ENCODE data around the gene IL17RE. TPM values are rescaled to one million over a fixed set of nuclear protein-coding genes. Genes with fewer than 3 reads are reported as not detected.
A peak's percentile ranks its signal among the peaks of the same experiment; 100 is the strongest.

IL17RE gene
- total RNA-seq, 4 donors from 2014 or later, result 71.1 to 117 (median 81.1) TPM

DNA sequence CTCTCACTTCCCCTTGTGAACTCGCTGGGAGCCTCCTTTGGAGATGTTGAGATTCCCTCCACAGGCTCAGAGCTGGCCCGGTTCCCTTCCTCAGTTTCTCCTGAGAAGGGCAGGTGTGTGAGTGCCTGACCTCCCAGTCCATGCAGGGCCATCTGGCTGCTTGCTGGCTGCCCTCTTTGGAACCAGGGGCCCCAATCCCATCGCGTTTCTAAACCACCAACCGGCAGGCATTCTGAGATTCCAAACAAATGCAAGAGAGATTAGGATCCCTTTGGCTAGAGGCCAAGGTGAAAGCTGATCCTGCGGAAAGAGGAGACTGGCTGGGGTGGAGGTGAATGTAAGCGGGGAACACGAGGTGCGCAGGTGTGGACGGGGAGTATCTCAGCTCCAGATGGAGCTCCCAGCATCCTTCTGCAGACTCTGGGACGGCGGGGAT is 52.4 kb downstream of the IL17RE start:
- no peak for DNase-seq (ENCODE audit: low spot score in 2 of 2)
- TF ChIP-seq CTCF (IDR thresholded peaks at IDR 0.05) (no peak), POLR2A (IDR thresholded peaks at IDR 0.05) (no peak)
- intact Hi-C loops (cut with DNase I; ENCODE audit: low total_unique reads), result no loop called here
- 48 to 50% methylated on average over 11 to 12 of the region's 12 CpGs for WGBS, 2 donors
- H3K4me3 ChIP-seq (ENCODE audit: low read depth, poor library complexity, severe bottlenecking), result no peak overlapping the region

GRCh38 chr3:9955611-9956352 is 53.1 kb downstream of the IL17RE start:
- TF ChIP-seq CTCF (IDR thresholded peaks at IDR 0.05), result no peak
- no peak for TF ChIP-seq POLR2A (IDR thresholded peaks at IDR 0.05)
- intact Hi-C loops (cut with DNase I; ENCODE audit: low total_unique reads), result no loop called here
- H3K4me3 ChIP-seq (ENCODE audit: low read depth, poor library complexity, severe bottlenecking), result no peak overlapping the region
- no peak for DNase-seq (ENCODE audit: low spot score in 2 of 2)
- 74 to 80% methylated on average over 5 of the region's 5 CpGs for WGBS, 2 donors

GRCh38 chr3:9957214-9957613 is 54.6 kb downstream of the IL17RE start:
- TF ChIP-seq POLR2A (IDR thresholded peaks at IDR 0.05) (no peak), CTCF (IDR thresholded peaks at IDR 0.05) (no peak)
- 49 to 53% methylated on average over 5 of the region's 5 CpGs for WGBS, 2 donors
- intact Hi-C loops (cut with DNase I; ENCODE audit: low total_unique reads), result no loop called here
- H3K4me3 ChIP-seq (ENCODE audit: low read depth, poor library complexity, severe bottlenecking), result no peak overlapping the region
- DNase-seq (ENCODE audit: low spot score in 2 of 2), result peak in 1 of 2 donors; percentile 39

- TF ChIP-seq CTCF (IDR thresholded peaks at IDR 0.05), result no peak
- TF ChIP-seq POLR2A (IDR thresholded peaks at IDR 0.05), result no peak
- intact Hi-C loops (cut with DNase I; ENCODE audit: low total_unique reads), result no loop called here
- H3K4me3 ChIP-seq (ENCODE audit: low read depth, poor library complexity, severe bottlenecking), result no peak overlapping the region
- DNase-seq (ENCODE audit: low spot score in 2 of 2), result no peak
- 91 to 92% methylated on average over 6 of the region's 6 CpGs for WGBS, 2 donors
Observed at GRCh38 chr3:9965200-9965875, 62.7 kb downstream of the IL17RE start.

Other genes starting within 250 kb of the IL17RE start
- gene CPNE9, start 199.0 kb upstream of the IL17RE start, total RNA-seq, result 1 to 10 TPM in 2 of 4 donors, under 1 TPM in 2; 0.54 to 1.6 (median 1.1) TPM
- 10 to 100 TPM; 20.1 to 27.2 (median 22.5) TPM for gene BRPF1, start 171.1 kb upstream of the IL17RE start, total RNA-seq
- 10 to 100 TPM in 3 of 4 donors, 1 to 10 TPM in 1; 7.9 to 27.2 (median 17.4) TPM for gene OGG1, start 152.9 kb upstream of the IL17RE start, total RNA-seq
- 10 to 100 TPM in 1 of 4 donors, 1 to 10 TPM in 3; 3.1 to 10.1 (median 9.4) TPM for gene CAMK1, start 132.9 kb upstream of the IL17RE start, total RNA-seq
- 10 to 100 TPM; 42.1 to 53.2 (median 47.0) TPM for gene TADA3, start 110.4 kb upstream of the IL17RE start, total RNA-seq
- gene ARPC4, start 109.8 kb upstream of the IL17RE start, total RNA-seq, result 100 to 1,000 TPM in 3 of 4 donors, 10 to 100 TPM in 1; 89.6 to 151 (median 107) TPM
- gene TTLL3, start 92.6 kb upstream of the IL17RE start, total RNA-seq, result 10 to 100 TPM; 34.9 to 93.9 (median 54.3) TPM
- 10 to 100 TPM; 44.4 to 57.1 (median 50.7) TPM for gene RPUSD3, start 58.8 kb upstream of the IL17RE start, total RNA-seq
- gene CIDEC, start 22.6 kb upstream of the IL17RE start, total RNA-seq, result 10 to 100 TPM in 2 of 4 donors, 1 to 10 TPM in 2; 2.8 to 23.7 (median 9.0) TPM
- gene JAGN1, start 12.2 kb upstream of the IL17RE start, total RNA-seq, result 10 to 100 TPM; 39.2 to 70.6 (median 51.0) TPM
- 100 to 1,000 TPM in 3 of 4 donors, 10 to 100 TPM in 1; 95.5 to 155 (median 113) TPM for gene IL17RC, start 14.2 kb downstream of the IL17RE start, total RNA-seq
- 10 to 100 TPM; 16.1 to 58.8 (median 28.3) TPM for gene CRELD1, start 31.0 kb downstream of the IL17RE start, total RNA-seq
- 1 to 10 TPM; 3.2 to 6.4 (median 4.0) TPM for gene PRRT3, start 49.6 kb downstream of the IL17RE start, total RNA-seq
- 100 to 1,000 TPM; 101 to 108 (median 104) TPM for gene EMC3, start 84.0 kb downstream of the IL17RE start, total RNA-seq
- 1 to 10 TPM; 1.7 to 6.5 (median 3.1) TPM for gene FANCD2, start 123.6 kb downstream of the IL17RE start, total RNA-seq
- gene FANCD2OS, start 205.4 kb downstream of the IL17RE start, total RNA-seq, result not detected
- gene BRK1, start 212.8 kb downstream of the IL17RE start, total RNA-seq, result 100 to 1,000 TPM in 2 of 4 donors, 10 to 100 TPM in 2; 48.0 to 111 (median 78.7) TPM
- 10 to 100 TPM; 33.0 to 38.9 (median 36.4) TPM for gene VHL, start 238.9 kb downstream of the IL17RE start, total RNA-seq

Measured in lower leg skin (tissue), 4 donors.